Brain microvascular endothelial cell (primary cell): ENCODE measurements around the gene STXBP5L.
"Not testable (repeated sequence)": the region's sequence is repeated elsewhere in the genome, so short reads cannot be mapped to it uniquely, and the experiment has no call there.

Experiments
- DNase-seq: peaks from one replicate; pipeline ENCODE4 v3.0.0-alpha.2; 2020
- H3K27ac ChIP-seq: fragments of 250-450 bp; sonication (Bioruptor Pico); 2 replicates; pipeline ENCODE4 v1.5.1; 2020; ENCODE audit warnings: mild to moderate bottlenecking, moderate library complexity
- H3K27me3 ChIP-seq: fragments of 250-450 bp; sonication (Bioruptor Pico); replicated peaks from 2 replicates; pipeline ENCODE4 v1.5.1; 2020; ENCODE audit warnings: mild to moderate bottlenecking
- H3K36me3 ChIP-seq: fragments of 250-450 bp; sonication (Bioruptor Pico); replicated peaks from 2 replicates; pipeline ENCODE4 v1.5.1; 2020; ENCODE audit warnings: mild to moderate bottlenecking
- H3K4me3 ChIP-seq: 2 replicates; pipeline ENCODE4 v1.5.1; 2011; ENCODE audit warnings: low read depth, mild to moderate bottlenecking, control low read depth, low read length, moderate library complexity
- in situ Hi-C: cut with HindIII; loops from 2 replicates; pipeline ENCODE4 v1.10.0; 2017; ENCODE audit warnings: low sequenced_read_pairs, low pct_ligation_motif_present
- TF ChIP-seq, protein P1 (sequence below): IDR thresholded peaks from 2 replicates; pipeline ENCODE4 v1.5.1; 2011; ENCODE audit warnings: low read depth, mild to moderate bottlenecking, moderate library complexity, low read length, control low read depth, inconsistent platforms; ENCODE audit errors: missing control alignments

STXBP5L gene

DNA sequence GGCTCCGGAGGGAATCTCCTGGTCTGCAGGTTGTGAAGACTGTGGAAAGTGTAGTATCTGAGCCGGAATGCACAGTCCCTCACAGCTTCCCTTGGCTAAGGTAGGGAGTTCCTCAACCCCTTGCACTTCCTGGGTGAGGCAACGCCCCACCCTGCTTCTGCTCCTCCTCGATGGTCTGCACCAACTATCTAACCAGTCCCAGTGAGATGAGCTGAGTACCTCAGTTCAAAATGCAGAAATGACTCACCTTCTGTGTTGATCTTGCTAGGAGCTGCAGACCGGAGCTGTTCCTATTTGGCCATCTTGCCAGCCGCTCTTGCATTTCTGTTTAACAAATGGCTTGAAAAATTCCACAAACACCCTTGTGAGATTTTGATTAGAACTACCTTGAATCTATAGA is 156.1 kb downstream of the STXBP5L start:
- Histone ChIP-seq H3K4me3 (no peak overlapping the region), H3K27ac (no peak overlapping the region), H3K27me3 (no peaks in the 10 kb centered on the region), H3K36me3 (no peaks in the 10 kb centered on the region)
- TF ChIP-seq, protein P1, sequence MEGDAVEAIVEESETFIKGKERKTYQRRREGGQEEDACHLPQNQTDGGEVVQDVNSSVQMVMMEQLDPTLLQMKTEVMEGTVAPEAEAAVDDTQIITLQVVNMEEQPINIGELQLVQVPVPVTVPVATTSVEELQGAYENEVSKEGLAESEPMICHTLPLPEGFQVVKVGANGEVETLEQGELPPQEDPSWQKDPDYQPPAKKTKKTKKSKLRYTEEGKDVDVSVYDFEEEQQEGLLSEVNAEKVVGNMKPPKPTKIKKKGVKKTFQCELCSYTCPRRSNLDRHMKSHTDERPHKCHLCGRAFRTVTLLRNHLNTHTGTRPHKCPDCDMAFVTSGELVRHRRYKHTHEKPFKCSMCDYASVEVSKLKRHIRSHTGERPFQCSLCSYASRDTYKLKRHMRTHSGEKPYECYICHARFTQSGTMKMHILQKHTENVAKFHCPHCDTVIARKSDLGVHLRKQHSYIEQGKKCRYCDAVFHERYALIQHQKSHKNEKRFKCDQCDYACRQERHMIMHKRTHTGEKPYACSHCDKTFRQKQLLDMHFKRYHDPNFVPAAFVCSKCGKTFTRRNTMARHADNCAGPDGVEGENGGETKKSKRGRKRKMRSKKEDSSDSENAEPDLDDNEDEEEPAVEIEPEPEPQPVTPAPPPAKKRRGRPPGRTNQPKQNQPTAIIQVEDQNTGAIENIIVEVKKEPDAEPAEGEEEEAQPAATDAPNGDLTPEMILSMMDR, result no peak
- no peak for DNase-seq
- in situ Hi-C loops, result no loop called here

DNA sequence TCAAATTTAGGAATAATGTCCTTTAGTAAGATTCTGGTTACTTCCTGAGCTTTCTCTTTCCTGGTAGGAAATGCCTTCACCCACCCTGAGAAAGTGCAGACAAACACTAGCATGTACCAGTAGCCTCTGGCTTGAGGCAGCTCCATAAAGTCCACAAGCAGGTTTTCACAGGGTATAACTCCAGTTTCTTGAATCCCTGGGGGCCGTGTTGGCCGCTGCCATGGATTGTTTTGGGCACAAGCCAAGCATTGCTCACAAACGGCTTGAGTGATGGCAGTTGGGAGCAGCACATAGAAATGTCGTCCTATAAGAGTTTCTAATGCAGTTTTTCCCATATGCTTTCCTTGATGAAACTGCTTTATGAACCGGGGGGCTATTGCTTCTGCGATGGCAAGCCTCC is 164.1 kb downstream of the STXBP5L start:
- H3K36me3 ChIP-seq, result no peaks in the 10 kb centered on the region
- no peak overlapping the region for H3K4me3 ChIP-seq
- no peak overlapping the region for H3K27ac ChIP-seq
- DNase-seq, result no peak
- TF ChIP-seq, protein P1, result no peak
- in situ Hi-C loops, result no loop called here
- H3K27me3 ChIP-seq, result no peaks in the 10 kb centered on the region

DNA sequence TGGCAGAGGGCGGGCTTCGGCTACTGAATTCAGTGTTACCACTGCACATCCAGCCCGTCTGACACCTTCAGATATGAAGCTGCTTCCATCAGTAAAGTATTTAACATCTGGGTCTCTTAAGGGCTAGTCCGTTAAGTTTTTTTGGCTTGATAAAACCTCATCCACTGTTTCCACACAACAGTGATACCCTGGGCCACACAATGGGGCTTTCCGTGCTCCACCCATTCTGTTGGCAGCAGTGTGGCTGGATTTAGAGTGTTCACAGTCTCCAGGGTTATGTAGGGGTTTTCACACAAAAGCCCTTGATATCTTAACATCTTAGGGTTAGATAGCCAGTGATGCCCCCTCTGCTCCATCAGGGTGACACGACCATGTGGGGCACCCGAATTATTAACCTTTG is 165.0 kb downstream of the STXBP5L start:
- Histone ChIP-seq H3K4me3 (no peak overlapping the region), H3K36me3 (no peaks in the 10 kb centered on the region), H3K27me3 (no peaks in the 10 kb centered on the region), H3K27ac (no peak overlapping the region)
- DNase-seq, result no peak
- in situ Hi-C loops, result no loop called here
- TF ChIP-seq, protein P1, result no peak

DNA sequence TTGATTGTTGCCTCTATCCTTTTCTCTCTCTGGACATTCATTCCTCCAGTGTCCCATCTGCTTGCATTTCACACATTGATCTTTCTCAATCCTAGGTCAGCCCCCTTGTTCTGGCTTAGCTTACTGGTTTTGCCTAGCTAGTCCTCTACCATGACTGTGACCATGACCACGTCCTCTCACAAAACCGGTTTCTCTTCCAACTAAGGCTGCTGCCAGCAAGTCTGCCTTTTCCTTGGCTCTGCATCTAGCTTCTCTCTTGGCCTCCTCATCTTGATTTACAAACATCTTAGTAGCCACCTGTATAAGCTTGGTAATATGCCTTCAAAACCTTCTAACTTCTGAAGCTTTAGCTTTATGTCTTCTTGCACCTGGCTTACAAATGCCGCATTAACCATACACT is 167.2 kb downstream of the STXBP5L start:
- TF ChIP-seq, protein P1, result no peak

DNA sequence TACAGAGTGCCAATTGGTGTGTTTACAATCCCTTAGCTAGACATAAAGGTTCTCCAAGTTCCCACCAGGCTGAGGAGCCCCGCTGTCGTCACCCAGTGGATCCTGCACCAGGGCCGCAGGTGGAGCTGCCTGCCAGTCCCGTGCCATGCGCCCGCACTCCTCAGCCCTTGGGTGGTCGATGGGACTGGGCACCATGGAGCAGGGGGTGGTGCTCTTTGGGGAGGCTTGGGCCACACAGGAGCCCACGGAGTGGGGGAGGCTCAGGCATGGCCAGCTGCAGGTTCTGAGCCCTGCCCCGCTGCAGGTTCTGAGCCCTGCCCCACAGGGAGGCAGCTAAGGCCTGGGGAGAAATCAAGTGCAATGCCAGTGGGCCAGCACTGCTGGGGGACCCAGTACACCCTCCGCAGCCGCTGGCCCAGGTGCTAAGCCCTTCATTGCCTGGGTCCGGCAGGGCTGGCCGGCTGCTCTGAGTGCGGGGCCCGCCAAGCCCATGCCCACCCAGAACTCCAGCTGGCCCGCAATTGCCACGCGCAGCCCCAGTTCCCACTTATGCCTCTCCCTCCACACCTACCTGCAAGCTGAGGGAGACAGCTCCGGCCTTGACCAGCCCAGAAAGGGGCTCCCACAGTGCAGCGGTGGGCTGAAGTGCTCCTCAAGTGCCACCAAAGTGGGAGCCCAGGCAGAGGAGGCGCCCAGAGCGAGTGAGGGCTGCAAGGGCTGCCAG is 170.5 kb downstream of the STXBP5L start:
- H3K4me3 ChIP-seq, H3K27ac ChIP-seq, H3K36me3 ChIP-seq, DNase-seq, H3K27me3 ChIP-seq, in situ Hi-C loops: not testable (repeated sequence)

More for the DNA sequence above, 167.2 kb downstream of the STXBP5L start:
- DNase-seq, result no peak
- Histone ChIP-seq H3K27ac (no peak overlapping the region), H3K27me3 (no peaks in the 10 kb centered on the region), H3K36me3 (no peaks in the 10 kb centered on the region), H3K4me3 (no peak overlapping the region)
- in situ Hi-C loops, result no loop called here

DNA sequence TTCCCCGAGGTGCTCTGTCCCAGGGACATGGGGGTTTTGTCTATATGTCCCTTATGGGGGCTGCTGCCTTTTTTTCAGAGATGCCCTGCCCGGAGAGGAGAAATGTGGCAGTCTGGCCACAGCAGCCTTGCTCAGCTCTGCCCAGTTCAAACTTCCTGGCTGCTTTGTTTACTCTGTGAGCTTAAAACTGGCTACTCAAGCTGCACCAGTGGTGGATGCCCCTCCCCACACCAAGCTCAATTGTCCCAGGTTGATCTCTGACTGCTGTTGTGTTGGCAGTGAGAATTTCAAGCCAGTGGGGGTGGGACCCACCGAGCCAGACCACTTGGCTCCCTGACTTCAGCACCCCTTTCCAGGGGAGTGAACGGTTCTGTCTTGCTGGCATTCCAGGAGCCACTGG is 188.9 kb downstream of the STXBP5L start:
- TF ChIP-seq, protein P1, result no peak
- Histone ChIP-seq H3K36me3 (no peaks in the 10 kb centered on the region), H3K27ac (no peak overlapping the region), H3K27me3 (no peaks in the 10 kb centered on the region), H3K4me3 (no peak overlapping the region)
- in situ Hi-C loops, result no loop called here
- no peak for DNase-seq

DNA sequence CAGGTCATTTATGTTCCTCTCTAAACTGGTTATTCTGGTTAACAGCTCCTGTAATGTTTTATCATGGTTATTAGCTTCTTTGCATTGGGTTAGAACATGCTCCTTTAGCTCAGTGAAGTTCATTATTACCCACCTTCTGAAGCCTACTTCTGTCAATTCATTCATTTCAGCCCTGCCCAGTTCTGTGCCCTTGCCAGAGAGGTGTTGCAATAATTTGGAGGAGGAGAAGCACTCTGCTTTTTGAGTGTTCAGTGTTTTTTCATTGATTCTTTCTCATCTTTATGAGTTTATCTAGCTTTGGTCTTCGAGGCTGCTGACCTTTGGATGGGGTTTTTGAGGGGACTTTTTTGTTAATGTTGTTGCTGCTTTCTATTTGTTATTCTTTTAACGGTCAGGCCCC is 203.1 kb downstream of the STXBP5L start:
- H3K27ac ChIP-seq, in situ Hi-C loops, H3K4me3 ChIP-seq, DNase-seq, H3K36me3 ChIP-seq, H3K27me3 ChIP-seq: not testable (repeated sequence)
